ENCODE results near the gene ERAL1. TPM values are rescaled to one million over a fixed set of nuclear protein-coding genes. Genes with fewer than 3 reads are reported as not detected.

ERAL1 gene
- total and polyA plus RNA-seq, 2 of the 8 experiments (the other 6 are each of a cell fraction or from before 2014, with no cell fraction given): 67.8 to 122 TPM

DNA sequence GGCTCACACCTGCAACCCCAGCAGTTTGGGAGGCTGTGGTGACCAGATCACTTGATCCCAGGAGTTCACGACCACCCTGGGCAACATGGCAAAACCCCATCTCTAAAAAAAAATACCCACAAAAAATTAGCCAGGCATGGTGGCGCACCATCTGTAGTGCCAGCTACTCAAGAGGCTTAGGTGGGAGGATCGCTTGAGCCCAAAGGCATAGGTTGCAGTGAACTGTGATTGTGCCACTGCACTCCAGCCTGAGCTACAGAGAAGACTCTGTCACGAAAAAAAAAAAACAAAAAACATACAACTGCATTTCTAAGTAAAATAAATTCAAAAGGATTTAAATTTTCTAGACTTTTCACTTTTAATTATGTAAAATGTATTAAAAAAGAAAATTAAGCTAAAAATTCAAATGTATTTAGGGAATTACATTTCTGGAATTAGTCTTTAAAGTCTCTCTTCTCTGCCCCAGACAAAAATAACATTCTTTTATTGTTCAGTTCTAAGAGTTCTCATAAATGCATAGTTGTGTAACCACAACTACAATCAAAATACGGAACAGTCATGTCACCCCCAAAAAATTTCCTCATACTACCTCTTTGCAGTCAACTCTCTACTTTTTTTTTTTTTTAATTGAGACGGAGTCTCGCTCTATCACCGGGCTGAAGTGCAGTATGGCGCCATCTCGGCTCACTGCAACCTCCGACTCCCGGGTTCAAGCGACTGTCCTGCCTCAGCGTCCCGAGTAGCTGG lies 26.3 kb upstream of the ERAL1 start (continued):
- TF ChIP-seq, protein P1, sequence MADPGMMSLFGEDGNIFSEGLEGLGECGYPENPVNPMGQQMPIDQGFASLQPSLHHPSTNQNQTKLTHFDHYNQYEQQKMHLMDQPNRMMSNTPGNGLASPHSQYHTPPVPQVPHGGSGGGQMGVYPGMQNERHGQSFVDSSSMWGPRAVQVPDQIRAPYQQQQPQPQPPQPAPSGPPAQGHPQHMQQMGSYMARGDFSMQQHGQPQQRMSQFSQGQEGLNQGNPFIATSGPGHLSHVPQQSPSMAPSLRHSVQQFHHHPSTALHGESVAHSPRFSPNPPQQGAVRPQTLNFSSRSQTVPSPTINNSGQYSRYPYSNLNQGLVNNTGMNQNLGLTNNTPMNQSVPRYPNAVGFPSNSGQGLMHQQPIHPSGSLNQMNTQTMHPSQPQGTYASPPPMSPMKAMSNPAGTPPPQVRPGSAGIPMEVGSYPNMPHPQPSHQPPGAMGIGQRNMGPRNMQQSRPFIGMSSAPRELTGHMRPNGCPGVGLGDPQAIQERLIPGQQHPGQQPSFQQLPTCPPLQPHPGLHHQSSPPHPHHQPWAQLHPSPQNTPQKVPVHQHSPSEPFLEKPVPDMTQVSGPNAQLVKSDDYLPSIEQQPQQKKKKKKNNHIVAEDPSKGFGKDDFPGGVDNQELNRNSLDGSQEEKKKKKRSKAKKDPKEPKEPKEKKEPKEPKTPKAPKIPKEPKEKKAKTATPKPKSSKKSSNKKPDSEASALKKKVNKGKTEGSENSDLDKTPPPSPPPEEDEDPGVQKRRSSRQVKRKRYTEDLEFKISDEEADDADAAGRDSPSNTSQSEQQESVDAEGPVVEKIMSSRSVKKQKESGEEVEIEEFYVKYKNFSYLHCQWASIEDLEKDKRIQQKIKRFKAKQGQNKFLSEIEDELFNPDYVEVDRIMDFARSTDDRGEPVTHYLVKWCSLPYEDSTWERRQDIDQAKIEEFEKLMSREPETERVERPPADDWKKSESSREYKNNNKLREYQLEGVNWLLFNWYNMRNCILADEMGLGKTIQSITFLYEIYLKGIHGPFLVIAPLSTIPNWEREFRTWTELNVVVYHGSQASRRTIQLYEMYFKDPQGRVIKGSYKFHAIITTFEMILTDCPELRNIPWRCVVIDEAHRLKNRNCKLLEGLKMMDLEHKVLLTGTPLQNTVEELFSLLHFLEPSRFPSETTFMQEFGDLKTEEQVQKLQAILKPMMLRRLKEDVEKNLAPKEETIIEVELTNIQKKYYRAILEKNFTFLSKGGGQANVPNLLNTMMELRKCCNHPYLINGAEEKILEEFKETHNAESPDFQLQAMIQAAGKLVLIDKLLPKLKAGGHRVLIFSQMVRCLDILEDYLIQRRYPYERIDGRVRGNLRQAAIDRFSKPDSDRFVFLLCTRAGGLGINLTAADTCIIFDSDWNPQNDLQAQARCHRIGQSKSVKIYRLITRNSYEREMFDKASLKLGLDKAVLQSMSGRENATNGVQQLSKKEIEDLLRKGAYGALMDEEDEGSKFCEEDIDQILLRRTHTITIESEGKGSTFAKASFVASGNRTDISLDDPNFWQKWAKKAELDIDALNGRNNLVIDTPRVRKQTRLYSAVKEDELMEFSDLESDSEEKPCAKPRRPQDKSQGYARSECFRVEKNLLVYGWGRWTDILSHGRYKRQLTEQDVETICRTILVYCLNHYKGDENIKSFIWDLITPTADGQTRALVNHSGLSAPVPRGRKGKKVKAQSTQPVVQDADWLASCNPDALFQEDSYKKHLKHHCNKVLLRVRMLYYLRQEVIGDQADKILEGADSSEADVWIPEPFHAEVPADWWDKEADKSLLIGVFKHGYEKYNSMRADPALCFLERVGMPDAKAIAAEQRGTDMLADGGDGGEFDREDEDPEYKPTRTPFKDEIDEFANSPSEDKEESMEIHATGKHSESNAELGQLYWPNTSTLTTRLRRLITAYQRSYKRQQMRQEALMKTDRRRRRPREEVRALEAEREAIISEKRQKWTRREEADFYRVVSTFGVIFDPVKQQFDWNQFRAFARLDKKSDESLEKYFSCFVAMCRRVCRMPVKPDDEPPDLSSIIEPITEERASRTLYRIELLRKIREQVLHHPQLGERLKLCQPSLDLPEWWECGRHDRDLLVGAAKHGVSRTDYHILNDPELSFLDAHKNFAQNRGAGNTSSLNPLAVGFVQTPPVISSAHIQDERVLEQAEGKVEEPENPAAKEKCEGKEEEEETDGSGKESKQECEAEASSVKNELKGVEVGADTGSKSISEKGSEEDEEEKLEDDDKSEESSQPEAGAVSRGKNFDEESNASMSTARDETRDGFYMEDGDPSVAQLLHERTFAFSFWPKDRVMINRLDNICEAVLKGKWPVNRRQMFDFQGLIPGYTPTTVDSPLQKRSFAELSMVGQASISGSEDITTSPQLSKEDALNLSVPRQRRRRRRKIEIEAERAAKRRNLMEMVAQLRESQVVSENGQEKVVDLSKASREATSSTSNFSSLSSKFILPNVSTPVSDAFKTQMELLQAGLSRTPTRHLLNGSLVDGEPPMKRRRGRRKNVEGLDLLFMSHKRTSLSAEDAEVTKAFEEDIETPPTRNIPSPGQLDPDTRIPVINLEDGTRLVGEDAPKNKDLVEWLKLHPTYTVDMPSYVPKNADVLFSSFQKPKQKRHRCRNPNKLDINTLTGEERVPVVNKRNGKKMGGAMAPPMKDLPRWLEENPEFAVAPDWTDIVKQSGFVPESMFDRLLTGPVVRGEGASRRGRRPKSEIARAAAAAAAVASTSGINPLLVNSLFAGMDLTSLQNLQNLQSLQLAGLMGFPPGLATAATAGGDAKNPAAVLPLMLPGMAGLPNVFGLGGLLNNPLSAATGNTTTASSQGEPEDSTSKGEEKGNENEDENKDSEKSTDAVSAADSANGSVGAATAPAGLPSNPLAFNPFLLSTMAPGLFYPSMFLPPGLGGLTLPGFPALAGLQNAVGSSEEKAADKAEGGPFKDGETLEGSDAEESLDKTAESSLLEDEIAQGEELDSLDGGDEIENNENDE (IDR thresholded peaks at IDR 0.05; ENCODE audit: insufficient replicate concordance, low read length): no peak
- no peak for TF ChIP-seq TEAD4 (IDR thresholded peaks at IDR 0.05; ENCODE audit: low read depth, low read length)
- TF ChIP-seq SP1 (IDR thresholded peaks at IDR 0.05; ENCODE audit: low read depth, low read length): no peak
- no peak for TF ChIP-seq CBX5 (IDR thresholded peaks at IDR 0.05; ENCODE audit: low read depth, low read length)
- TF ChIP-seq RBBP5 (IDR thresholded peaks at IDR 0.05; ENCODE audit: borderline replicate concordance, low read depth, low read length): no peak
- TF ChIP-seq, protein P2, sequence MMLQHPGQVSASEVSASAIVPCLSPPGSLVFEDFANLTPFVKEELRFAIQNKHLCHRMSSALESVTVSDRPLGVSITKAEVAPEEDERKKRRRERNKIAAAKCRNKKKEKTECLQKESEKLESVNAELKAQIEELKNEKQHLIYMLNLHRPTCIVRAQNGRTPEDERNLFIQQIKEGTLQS (IDR thresholded peaks at IDR 0.05; ENCODE audit: insufficient read depth, low read depth, low read length): no peak
- no peak for TF ChIP-seq CEBPB (IDR thresholded peaks at IDR 0.05; ENCODE audit: low read depth, low read length)
- no peak for TF ChIP-seq ASH2L (IDR thresholded peaks at IDR 0.05; ENCODE audit: low read length)

Data from H1 (cell line).